T-cell (primary cell): ENCODE results near the gene CD63. TPM values are rescaled to one million over a fixed set of nuclear protein-coding genes. Genes with fewer than 3 reads are reported as not detected.

ENCODE experiments used
- ATAC-seq, 4 experiments: fragments of 200-7000 bp in 3 of 4; fragments of 150-1000 bp in 1 of 4; cut with Tn5 transposase; replicated peaks in 1 of 4; 1 replicate in 3 of 4; 2 replicates in 1 of 4; pipeline ENCODE4 v1.10.0; 2021; ENCODE audit warnings: moderate library complexity in 3 of 4, mild to moderate bottlenecking in 2 of 4, moderate number of reproducible peaks in 1 of 4
- CTCF ChIA-PET, 2 donors: fragments of 300-600 bp; sonication (Branson Sonifier 250); formaldehyde crosslinking; loops; one replicate each; lab custom pipeline; 2022; ENCODE audit warnings: antibody characterized with exemption in 2 of 2; lab: Charles Lee
- POLR2A ChIA-PET, 2 donors: fragments of 300-600 bp; sonication (Branson Sonifier 250); formaldehyde crosslinking; loops; one replicate each; lab custom pipeline; 2022; ENCODE audit warnings: antibody characterized with exemption in 2 of 2; lab: Charles Lee
- DNase-seq, 35 experiments: peaks; one replicate each; pipeline versions ENCODE4 v3.0.0 to v3.0.0-alpha.2; 2013 to 2023
- H3K27ac ChIP-seq: one replicate; pipeline ENCODE4 v1.5.1; 2013; ENCODE audit warnings: low read length
- H3K27me3 ChIP-seq, 2 experiments: replicated peaks in 1 of 2; 1 replicate in 1 of 2; 2 replicates in 1 of 2; pipeline versions ENCODE4 v1.6.1 to v1.7.0; 2013; ENCODE audit warnings: low read length in 1 of 2, mixed read lengths in 1 of 2; ENCODE audit not compliant: control insufficient read depth in 2 of 2, insufficient read depth in 2 of 2; ENCODE audit errors: extremely low read depth in 1 of 2
- H3K36me3 ChIP-seq, 2 donors: 1 replicate in 1 of 2; 2 replicates in 1 of 2; pipeline versions ENCODE4 v1.6.1 to v1.7.0; 2013; ENCODE audit warnings: low read length in 1 of 2; ENCODE audit not compliant: control insufficient read depth in 2 of 2, insufficient read depth in 1 of 2; ENCODE audit errors: extremely low read depth in 1 of 2
- H3K4me1 ChIP-seq, 2 experiments: 1 replicate in 1 of 2; 2 replicates in 1 of 2; pipeline versions ENCODE4 v1.6.1 to v1.7.0; 2013; ENCODE audit warnings: low read length in 2 of 2, mixed read lengths in 1 of 2; ENCODE audit not compliant: insufficient read depth in 2 of 2, control insufficient read depth in 1 of 2; ENCODE audit errors: extremely low read depth in 1 of 2
- H3K4me3 ChIP-seq, 2 donors: 1 replicate in 1 of 2; 2 replicates in 1 of 2; pipeline versions ENCODE4 v1.5.1 to v1.7.0; 2013; ENCODE audit warnings: mild to moderate bottlenecking in 2 of 2, low read length in 1 of 2, moderate library complexity in 1 of 2; ENCODE audit not compliant: control insufficient read depth in 1 of 2; ENCODE audit errors: extremely low read depth in 1 of 2
- H3K9me3 ChIP-seq: 2 replicates; pipeline ENCODE4 v1.7.0; 2013
- H3K27ac Mint-ChIP-seq, 2 donors: one replicate each; pipeline ENCODE4 v1.8.0; 2020 to 2021; ENCODE audit warnings: mild to moderate bottlenecking in 2 of 2, mixed read lengths in 2 of 2
- H3K27me3 Mint-ChIP-seq, 2 donors: one replicate each; pipeline ENCODE4 v1.8.0; 2021 to 2022; ENCODE audit warnings: mixed read lengths in 2 of 2
- H3K36me3 Mint-ChIP-seq: one replicate; pipeline ENCODE4 v1.8.0; 2021; ENCODE audit warnings: mixed read lengths
- H3K4me1 Mint-ChIP-seq, 3 donors: one replicate each; pipeline ENCODE4 v1.8.0; 2020 to 2022; ENCODE audit warnings: mixed read lengths in 3 of 3, mild to moderate bottlenecking in 1 of 3
- H3K4me3 Mint-ChIP-seq, 3 donors: one replicate each; pipeline ENCODE4 v1.8.0; 2020 to 2022; ENCODE audit warnings: mild to moderate bottlenecking in 3 of 3, mixed read lengths in 3 of 3, moderate library complexity in 3 of 3
- H3K9me3 Mint-ChIP-seq, 3 donors: one replicate each; pipeline ENCODE4 v1.8.0; 2020 to 2022; ENCODE audit warnings: mixed read lengths in 3 of 3
- WGBS: methylation state at CpG from one replicate; pipeline ENCODE4 v1.1.5; 2013; ENCODE audit warnings: missing lambda C conversion rate; ENCODE audit not compliant: insufficient coverage; 5-methylcytosine and 5-hydroxymethylcytosine counted together
- total RNA-seq, 35 experiments: library from RNA in 6 of 35; stranded (reverse) in 6 of 35; fragments of 120-200 nt in 1 of 35; gene quantifications; one replicate each; pipeline versions ENCODE4 v1.2.1 to v1.2.4 and lab custom pipeline; 2013 to 2026

The CD63 gene
- total RNA-seq, 5 donors from 2014 or later (not counting 1 experiment from before 2014, with no cell fraction given), result 41.3 to 88.2 (median 73.5) TPM

DNA sequence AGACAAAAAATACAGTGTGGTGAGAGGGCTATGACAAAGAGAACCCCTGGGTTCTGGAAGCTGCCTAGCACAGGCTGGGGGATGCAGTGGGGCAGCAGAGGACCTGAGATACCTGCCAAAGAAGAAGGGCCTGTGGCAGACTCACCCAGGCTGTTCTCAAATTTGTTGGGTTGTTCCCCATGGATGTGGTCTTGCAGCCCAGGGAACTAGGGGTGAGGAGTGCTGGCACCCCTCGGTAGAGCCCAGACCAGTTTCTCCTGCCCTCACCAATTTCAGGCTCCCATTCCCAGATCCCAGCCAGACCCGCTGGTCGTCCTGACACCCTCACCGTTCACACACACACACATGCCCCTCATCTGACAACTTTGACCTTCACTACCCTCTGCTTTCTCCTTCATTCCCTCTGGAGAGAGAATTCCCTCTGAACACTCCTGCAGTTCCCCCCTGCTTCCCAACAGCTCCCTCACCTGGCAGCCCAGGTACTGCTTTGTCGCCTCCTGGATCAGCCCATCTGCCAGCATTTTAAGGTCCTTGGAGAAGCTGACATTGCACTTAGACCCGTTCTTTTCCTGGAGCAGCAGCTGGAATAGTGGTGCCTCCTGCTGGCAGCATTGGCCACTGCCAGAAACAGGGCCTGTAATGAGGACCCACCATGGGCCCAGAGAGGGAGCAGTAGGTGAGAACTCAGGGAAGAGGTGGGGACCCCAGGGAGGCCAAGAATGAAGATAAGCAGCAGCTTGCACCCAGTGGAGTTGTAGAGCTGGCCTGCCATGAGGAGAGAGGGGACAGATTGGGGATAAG, 8.2 kb upstream of the CD63 start:
- Mint-ChIP-seq H3K4me1 (peaks cover 18 to 24% (median 23%) of the 10 kb centered on the region in 3 donors), H3K9me3 (no peaks in the 10 kb centered on the region), H3K27me3 (no peaks in the 10 kb centered on the region), H3K36me3 (no peaks in the 10 kb centered on the region), H3K4me3 (peak overlapping the region; percentile 61 to 79 (median 70)), H3K27ac (peak overlapping the region; percentile 92 to 97)
- Histone ChIP-seq H3K27ac (no peak overlapping the region), H3K4me1 (peaks cover 6 to 24% of the 10 kb centered on the region in 2 experiments), H3K36me3 (no peaks in the 10 kb centered on the region), H3K27me3 (no peaks in the 10 kb centered on the region), H3K9me3 (no peaks in the 10 kb centered on the region), H3K4me3 (no peak overlapping the region)
- ChIA-PET CTCF (interaction anchor here (0.7 to 3.4 kb wide), 12 partner anchors 7 to 452 kb away, joined by 3 to 30 read pairs (median 4); partner anchors contain the start of genes CD63 (in 1 of the 2), DNAJC14 (in 1 of the 2), ORMDL2 (in 1 of the 2) and SARNP (in 1 of the 2)), POLR2A (no interaction called here)
- WGBS, result 70% methylated on average over 5 of the region's 6 CpGs
- DNase-seq, result peak in 24 of 35 experiments; percentile 12 to 70 (median 46)
- peak; percentile 28 to 44 (median 39) for ATAC-seq

DNA sequence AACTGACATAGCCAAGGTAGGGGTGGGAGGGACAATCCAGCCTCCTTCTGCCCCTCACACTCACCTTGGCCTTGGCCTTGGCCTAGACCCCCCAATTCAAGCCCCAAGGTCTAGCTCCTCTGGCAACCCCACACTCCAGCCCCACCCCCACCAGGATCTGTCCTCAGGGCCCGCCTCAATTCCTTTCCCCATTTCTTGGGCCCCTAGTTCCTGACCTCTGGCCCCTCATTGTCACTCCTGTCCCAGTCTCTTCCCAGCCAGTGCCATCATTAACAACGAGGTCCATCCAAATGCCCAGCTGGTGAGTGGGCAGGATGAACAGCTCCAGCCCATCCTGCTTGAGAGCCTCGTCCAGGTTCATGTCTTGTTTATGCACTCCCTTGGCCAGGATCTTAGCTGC, 7.3 kb upstream of the CD63 start:
- DNase-seq (no peak), ATAC-seq (no peak)
- H3K27ac Mint-ChIP-seq, result peak overlapping the region in 1 of 2 donors; percentile 52
- POLR2A ChIA-PET, result no interaction called here
- no peak overlapping the region for H3K4me3 Mint-ChIP-seq
- no peaks in the 10 kb centered on the region for H3K9me3 Mint-ChIP-seq
- Histone ChIP-seq H3K36me3 (no peaks in the 10 kb centered on the region), H3K27ac (no peak overlapping the region), H3K27me3 (no peaks in the 10 kb centered on the region), H3K4me1 (peaks cover 6 to 26% of the 10 kb centered on the region in 2 experiments), H3K4me3 (no peak overlapping the region), H3K9me3 (no peaks in the 10 kb centered on the region)
- CTCF ChIA-PET, result interaction anchor here in 1 of 2 donors (1.0 kb wide), 1 partner anchor 204 kb away, joined by 4 read pairs; no protein-coding TSS in a partner anchor
- 86% methylated on average over 3 of the region's 3 CpGs for WGBS
- no peaks in the 10 kb centered on the region for H3K36me3 Mint-ChIP-seq
- peaks cover 18 to 22% (median 22%) of the 10 kb centered on the region in 3 donors for H3K4me1 Mint-ChIP-seq
- no peaks in the 10 kb centered on the region for H3K27me3 Mint-ChIP-seq

DNA sequence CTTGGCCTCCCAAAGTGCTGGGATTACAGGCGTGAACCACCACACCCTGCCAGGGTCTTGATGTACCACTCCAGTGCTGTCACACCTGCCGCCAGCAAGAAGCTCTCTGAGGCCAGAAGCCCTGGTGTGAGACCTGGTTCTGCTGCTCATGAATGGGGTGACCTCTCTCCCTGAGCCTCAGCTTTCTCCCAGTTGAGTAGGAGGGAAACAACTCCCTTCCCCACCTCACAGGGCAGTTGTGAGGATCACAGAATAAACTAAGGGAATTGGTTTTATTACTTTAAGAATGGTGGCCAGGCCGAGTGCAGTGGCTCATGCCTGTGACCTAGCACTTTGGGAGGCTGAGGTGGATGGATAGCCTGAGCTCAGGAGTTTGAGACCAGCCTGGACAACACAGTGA, 5.8 kb upstream of the CD63 start:
- peaks cover 31 to 36% (median 35%) of the 10 kb centered on the region in 3 donors for H3K4me1 Mint-ChIP-seq
- H3K27me3 Mint-ChIP-seq, result no peaks in the 10 kb centered on the region
- no peak overlapping the region for H3K27ac Mint-ChIP-seq
- no peak overlapping the region for H3K4me3 Mint-ChIP-seq
- peaks cover 12 to 40% of the 10 kb centered on the region in 2 experiments for H3K4me1 ChIP-seq
- no peak overlapping the region for H3K27ac ChIP-seq
- no peaks in the 10 kb centered on the region for H3K36me3 Mint-ChIP-seq
- H3K9me3 ChIP-seq, result no peaks in the 10 kb centered on the region
- no peaks in the 10 kb centered on the region for H3K36me3 ChIP-seq
- ChIA-PET CTCF (interaction anchor here (0.6 to 1.8 kb wide), 3 partner anchors 13 to 218 kb away, joined by 3 to 6 read pairs (median 3); no protein-coding TSS in a partner anchor), POLR2A (interaction anchor here in 1 of 2 donors (0.5 kb wide), 1 partner anchor 843 kb away, joined by 4 read pairs; no protein-coding TSS in a partner anchor)
- WGBS, result 100% methylated on average over 1 of the region's 3 CpGs
- no peaks in the 10 kb centered on the region for H3K9me3 Mint-ChIP-seq
- ATAC-seq, result no peak
- no peaks in the 10 kb centered on the region for H3K27me3 ChIP-seq
- no peak overlapping the region for H3K4me3 ChIP-seq
- no peak for DNase-seq

DNA sequence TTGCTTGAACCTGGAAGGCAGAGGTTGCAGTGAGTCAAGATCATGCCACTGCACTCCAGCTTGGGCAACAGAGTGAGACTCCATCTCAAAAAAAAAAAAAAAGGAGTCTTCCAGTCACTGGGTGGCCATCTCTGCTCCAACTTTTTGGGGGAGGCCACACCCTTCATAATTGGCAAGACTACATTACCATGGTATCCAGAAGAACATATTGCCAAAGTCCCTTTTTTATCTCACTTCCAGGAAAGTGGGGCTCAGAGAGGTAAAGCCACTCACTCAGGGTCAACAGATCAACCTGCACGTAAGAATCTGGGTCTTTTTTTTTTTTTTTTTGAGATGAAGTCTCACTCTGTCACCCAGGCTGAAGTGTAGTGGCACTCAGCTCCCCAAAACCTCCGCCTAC, 5.0 kb upstream of the CD63 start:
- CTCF ChIA-PET, result interaction anchor here in 1 of 2 donors (0.6 to 1.8 kb wide), 3 partner anchors 9 to 219 kb away, joined by 3 to 6 read pairs (median 4); no protein-coding TSS in a partner anchor
- 83% methylated on average over 1 of the region's 2 CpGs for WGBS
- no peaks in the 10 kb centered on the region for H3K36me3 Mint-ChIP-seq
- H3K4me3 Mint-ChIP-seq, result no peak overlapping the region
- DNase-seq, result no peak
- no peaks in the 10 kb centered on the region for H3K9me3 Mint-ChIP-seq
- H3K4me1 ChIP-seq, result peaks cover 12 to 44% of the 10 kb centered on the region in 2 experiments
- H3K36me3 ChIP-seq, result no peaks in the 10 kb centered on the region
- no peak overlapping the region for H3K27ac Mint-ChIP-seq
- no peaks in the 10 kb centered on the region for H3K27me3 ChIP-seq
- no peaks in the 10 kb centered on the region for H3K9me3 ChIP-seq
- no peak overlapping the region for H3K4me3 ChIP-seq
- no peak for ATAC-seq
- no peak overlapping the region for H3K27ac ChIP-seq
- no peaks in the 10 kb centered on the region for H3K27me3 Mint-ChIP-seq
- peaks cover 33 to 39% (median 35%) of the 10 kb centered on the region in 3 donors for H3K4me1 Mint-ChIP-seq
- POLR2A ChIA-PET, result interaction anchor here (0.6 to 0.7 kb wide), 2 partner anchors 182 to 311 kb away, joined by 3 to 6 read pairs; no protein-coding TSS in a partner anchor

DNA sequence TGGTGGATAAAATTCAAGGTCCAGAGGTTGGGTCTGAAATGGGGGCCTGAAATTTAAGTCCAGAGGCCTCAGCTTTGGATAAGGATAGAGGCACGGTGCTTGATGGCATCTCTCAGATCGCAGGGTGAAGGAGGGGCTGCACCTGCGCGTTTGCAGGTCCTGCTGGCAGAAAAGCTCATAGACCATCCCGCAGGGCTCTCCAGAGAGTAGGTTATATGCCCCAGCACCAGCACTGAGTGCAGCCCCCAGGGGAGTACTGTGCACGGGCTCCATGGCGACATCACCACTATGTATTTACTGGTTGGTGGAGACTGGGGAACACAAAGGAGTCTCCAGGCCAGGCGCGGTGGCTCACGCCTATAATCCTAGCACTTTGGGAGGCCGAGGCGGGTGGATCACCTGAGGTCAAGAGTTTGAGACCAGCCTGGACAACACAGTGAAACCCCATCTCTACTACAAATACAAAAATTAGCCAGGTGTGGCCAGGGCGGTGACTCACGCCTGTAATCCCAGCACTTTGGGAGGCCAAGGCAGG, 4.3 kb upstream of the CD63 start:
- Mint-ChIP-seq H3K27ac (no peak overlapping the region), H3K4me3 (no peak overlapping the region), H3K36me3 (no peaks in the 10 kb centered on the region), H3K4me1 (peaks cover 27 to 32% (median 31%) of the 10 kb centered on the region in 3 donors), H3K27me3 (no peaks in the 10 kb centered on the region), H3K9me3 (no peaks in the 10 kb centered on the region)
- H3K27ac ChIP-seq, result no peak overlapping the region
- H3K4me3 ChIP-seq, result no peak overlapping the region
- no peak for ATAC-seq
- 97% methylated on average over 7 of the region's 14 CpGs for WGBS
- no peak for DNase-seq
- H3K27me3 ChIP-seq, result no peaks in the 10 kb centered on the region
- no peaks in the 10 kb centered on the region for H3K36me3 ChIP-seq
- H3K9me3 ChIP-seq, result no peaks in the 10 kb centered on the region
- H3K4me1 ChIP-seq, result peaks cover 11 to 41% of the 10 kb centered on the region in 2 experiments
- CTCF ChIA-PET, result no interaction called here
- POLR2A ChIA-PET, result interaction anchor here in 1 of 2 donors (0.7 kb wide), 1 partner anchor 183 kb away, joined by 6 read pairs; no protein-coding TSS in a partner anchor

DNA sequence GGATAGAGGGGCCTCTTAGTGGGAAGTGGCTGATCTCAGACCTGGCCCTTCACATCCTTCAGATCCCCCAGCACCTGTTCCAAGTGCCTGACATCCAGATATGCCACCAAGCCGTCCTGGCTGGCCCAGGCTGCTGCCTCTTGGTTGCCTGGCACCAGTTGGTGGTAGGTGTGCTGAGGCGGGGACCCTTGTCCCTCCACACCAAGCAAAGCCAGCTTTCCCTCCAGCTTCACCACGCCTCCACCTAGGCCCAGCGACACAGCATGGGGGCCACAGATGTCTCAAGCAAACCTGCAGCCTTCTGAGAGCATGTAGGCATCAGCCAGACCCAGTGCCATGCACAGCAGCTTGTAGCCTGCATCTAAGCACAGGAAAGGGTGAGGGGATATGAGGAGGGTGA, 3.5 kb upstream of the CD63 start:
- no peaks in the 10 kb centered on the region for H3K36me3 ChIP-seq
- Mint-ChIP-seq H3K27ac (no peak overlapping the region), H3K9me3 (no peaks in the 10 kb centered on the region), H3K27me3 (no peaks in the 10 kb centered on the region), H3K4me1 (peaks cover 24 to 30% (median 29%) of the 10 kb centered on the region in 3 donors), H3K4me3 (no peak overlapping the region), H3K36me3 (no peaks in the 10 kb centered on the region)
- 92% methylated on average over 2 of the region's 4 CpGs for WGBS
- no peak overlapping the region for H3K4me3 ChIP-seq
- ATAC-seq (no peak), DNase-seq (no peak)
- H3K27ac ChIP-seq, result no peak overlapping the region
- no peaks in the 10 kb centered on the region for H3K27me3 ChIP-seq
- peaks cover 9 to 41% of the 10 kb centered on the region in 2 experiments for H3K4me1 ChIP-seq
- ChIA-PET CTCF (no interaction called here), POLR2A (no interaction called here)
- H3K9me3 ChIP-seq, result no peaks in the 10 kb centered on the region
